NCI-H748 treated with DMSO at 0.1 percent for 48 hours (cell line): ENCODE data around the gene COX7B2.

Experiments
- DNase-seq: peaks from one replicate; lab custom pipeline; 2025; lab: John Stamatoyannopoulos, UW

The COX7B2 gene

DNA sequence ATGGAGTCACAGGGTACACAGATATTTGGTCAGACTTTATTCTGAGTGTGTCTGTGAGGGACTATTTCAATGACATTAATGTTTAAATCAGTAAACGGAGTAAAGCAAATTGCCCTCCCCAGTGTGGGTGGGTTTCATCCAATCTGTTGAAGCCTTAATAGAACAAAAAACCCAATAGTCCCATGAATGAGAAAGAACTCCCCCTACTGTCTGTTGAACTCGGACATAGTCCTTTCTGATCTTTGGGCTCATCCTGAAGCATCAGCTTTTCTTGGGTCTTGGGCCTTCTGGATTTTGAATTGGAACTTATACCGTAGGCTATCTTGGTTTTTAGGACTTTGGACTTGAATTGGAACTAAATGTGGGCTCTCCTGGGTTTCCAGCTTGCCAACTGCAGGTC is 193.6 kb downstream of the COX7B2 start:
- DNase-seq = no peak

DNA sequence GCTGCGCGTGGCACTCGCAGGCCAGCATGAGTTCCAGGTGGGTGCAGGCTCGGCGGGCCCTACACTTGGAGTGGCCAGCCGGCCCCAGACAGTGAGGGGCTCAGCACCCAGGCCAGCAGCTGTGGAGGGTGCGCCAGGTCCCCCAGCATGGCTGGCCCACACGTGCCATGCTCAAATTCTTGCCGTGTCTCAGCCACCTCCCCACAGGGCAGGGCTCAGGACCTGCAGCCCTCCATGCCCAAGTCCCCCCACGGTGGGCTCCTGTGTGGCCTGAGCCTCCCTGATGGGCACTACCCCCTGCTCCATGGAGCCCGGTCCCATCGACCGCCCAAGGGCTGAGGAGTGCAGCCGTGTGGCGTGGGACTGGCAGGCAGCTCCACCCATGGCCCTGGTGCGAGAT is 210.2 kb downstream of the COX7B2 start:
- DNase-seq = no peak
